ENCODE results near the gene CSF3R.
"Not testable (repeated sequence)": the region's sequence is repeated elsewhere in the genome, so short reads cannot be mapped to it uniquely, and the experiment has no call there.

CSF3R gene

GRCh38 chr1:36487906-36488305 is 5.2 kb upstream of the CSF3R start:
- FAIRE-seq, result no peak
- TF ChIP-seq POLR2AphosphoS5 (IDR thresholded peaks at IDR 0.05; ENCODE audit: low read depth, low read length) (no peak), TAF1 (IDR thresholded peaks at IDR 0.05; ENCODE audit: borderline replicate concordance, low read depth, low read length) (no peak), POLR2A (IDR thresholded peaks at IDR 0.05; ENCODE audit: low read depth, low read length) (no peak)

GRCh38 chr1:36487336-36487725 is 4.6 kb upstream of the CSF3R start:
- not testable (repeated sequence) for DNase-seq (ENCODE audit: insufficient read length); FAIRE-seq

More at GRCh38 chr1:36487906-36488305, 5.2 kb upstream of the CSF3R start:
- DNase-seq (ENCODE audit: insufficient read length), result no peak

- TF ChIP-seq TAF1 (IDR thresholded peaks at IDR 0.05; ENCODE audit: borderline replicate concordance, low read depth, low read length), result no peak
- no peak for TF ChIP-seq POLR2A (IDR thresholded peaks at IDR 0.05; ENCODE audit: low read depth, low read length)
- no peak for TF ChIP-seq POLR2AphosphoS5 (IDR thresholded peaks at IDR 0.05; ENCODE audit: low read depth, low read length)
- FAIRE-seq (no peak), DNase-seq (ENCODE audit: insufficient read length) (no peak)
Observed at GRCh38 chr1:36486439-36487335, 4.0 kb upstream of the CSF3R start.

- no peak for FAIRE-seq
- DNase-seq (ENCODE audit: insufficient read length), result no peak
- TF ChIP-seq TAF1 (IDR thresholded peaks at IDR 0.05; ENCODE audit: borderline replicate concordance, low read depth, low read length) (no peak), POLR2A (IDR thresholded peaks at IDR 0.05; ENCODE audit: low read depth, low read length) (no peak), POLR2AphosphoS5 (IDR thresholded peaks at IDR 0.05; ENCODE audit: low read depth, low read length) (no peak)
Observed at GRCh38 chr1:36486093-36486438, 3.4 kb upstream of the CSF3R start.

- DNase-seq (ENCODE audit: insufficient read length), result no peak
- no peak for FAIRE-seq
- TF ChIP-seq TAF1 (IDR thresholded peaks at IDR 0.05; ENCODE audit: borderline replicate concordance, low read depth, low read length), result no peak
- TF ChIP-seq POLR2AphosphoS5 (IDR thresholded peaks at IDR 0.05; ENCODE audit: low read depth, low read length), result no peak
- no peak for TF ChIP-seq POLR2A (IDR thresholded peaks at IDR 0.05; ENCODE audit: low read depth, low read length)
Observed at GRCh38 chr1:36484099-36484498, 1.4 kb upstream of the CSF3R start.

GRCh38 chr1:36481771-36482723 is 666 bp downstream of the CSF3R start:
- TF ChIP-seq TAF1 (IDR thresholded peaks at IDR 0.05; ENCODE audit: borderline replicate concordance, low read depth, low read length) (no peak), POLR2AphosphoS5 (IDR thresholded peaks at IDR 0.05; ENCODE audit: low read depth, low read length) (no peak), POLR2A (IDR thresholded peaks at IDR 0.05; ENCODE audit: low read depth, low read length) (no peak)
- FAIRE-seq (no peak), DNase-seq (ENCODE audit: insufficient read length) (no peak)

GRCh38 chr1:36481091-36481490 is 1.6 kb downstream of the CSF3R start:
- no peak for FAIRE-seq
- no peak for DNase-seq (ENCODE audit: insufficient read length)
- TF ChIP-seq TAF1 (IDR thresholded peaks at IDR 0.05; ENCODE audit: borderline replicate concordance, low read depth, low read length), result no peak
- TF ChIP-seq POLR2A (IDR thresholded peaks at IDR 0.05; ENCODE audit: low read depth, low read length), result no peak
- no peak for TF ChIP-seq POLR2AphosphoS5 (IDR thresholded peaks at IDR 0.05; ENCODE audit: low read depth, low read length)

- DNase-seq (ENCODE audit: insufficient read length) (no peak), FAIRE-seq (no peak)
- no peak for TF ChIP-seq POLR2AphosphoS5 (IDR thresholded peaks at IDR 0.05; ENCODE audit: low read depth, low read length)
- TF ChIP-seq TAF1 (IDR thresholded peaks at IDR 0.05; ENCODE audit: borderline replicate concordance, low read depth, low read length), result no peak
- no peak for TF ChIP-seq POLR2A (IDR thresholded peaks at IDR 0.05; ENCODE audit: low read depth, low read length)
Observed at GRCh38 chr1:36480161-36480560, 2.6 kb downstream of the CSF3R start.

- TF ChIP-seq POLR2AphosphoS5 (IDR thresholded peaks at IDR 0.05; ENCODE audit: low read depth, low read length) (no peak), TAF1 (IDR thresholded peaks at IDR 0.05; ENCODE audit: borderline replicate concordance, low read depth, low read length) (no peak), POLR2A (IDR thresholded peaks at IDR 0.05; ENCODE audit: low read depth, low read length) (no peak)
- DNase-seq (ENCODE audit: insufficient read length) (no peak), FAIRE-seq (no peak)
Observed at GRCh38 chr1:36479505-36480051, 3.1 kb downstream of the CSF3R start.

- not testable (repeated sequence) for DNase-seq (ENCODE audit: insufficient read length); FAIRE-seq
Observed at GRCh38 chr1:36477615-36478014, 5.1 kb downstream of the CSF3R start.

GRCh38 chr1:36476945-36477344 is 5.8 kb downstream of the CSF3R start:
- FAIRE-seq (no peak), DNase-seq (ENCODE audit: insufficient read length) (no peak)
- no peak for TF ChIP-seq POLR2A (IDR thresholded peaks at IDR 0.05; ENCODE audit: low read depth, low read length)
- TF ChIP-seq POLR2AphosphoS5 (IDR thresholded peaks at IDR 0.05; ENCODE audit: low read depth, low read length), result no peak
- no peak for TF ChIP-seq TAF1 (IDR thresholded peaks at IDR 0.05; ENCODE audit: borderline replicate concordance, low read depth, low read length)
